Fibroblast of skin of scalp (primary cell): ENCODE data around the gene YTHDF1.

Source experiments
- DNase-seq: peaks from one replicate; pipeline ENCODE4 v3.0.0-alpha.2; 2013

YTHDF1 gene

GRCh38 chr20:63248835-63249591, 33.1 kb upstream of the YTHDF1 start:
- no peak for DNase-seq

- no peak for DNase-seq
Measured at GRCh38 chr20:63247671-63248228, 31.8 kb upstream of the YTHDF1 start.

- DNase-seq = no peak
Measured at GRCh38 chr20:63246490-63247288, 30.8 kb upstream of the YTHDF1 start.

- no peak for DNase-seq
Measured at GRCh38 chr20:63244468-63244867, 28.5 kb upstream of the YTHDF1 start.

GRCh38 chr20:63243604-63244247, 27.8 kb upstream of the YTHDF1 start:
- no peak for DNase-seq

GRCh38 chr20:63242736-63243135, 26.8 kb upstream of the YTHDF1 start:
- DNase-seq = no peak

- no peak for DNase-seq
Measured at GRCh38 chr20:63241272-63241671, 25.3 kb upstream of the YTHDF1 start.

GRCh38 chr20:63240004-63240403, 24.1 kb upstream of the YTHDF1 start:
- no peak for DNase-seq

GRCh38 chr20:63239431-63239830, 23.5 kb upstream of the YTHDF1 start:
- no peak for DNase-seq

GRCh38 chr20:63238514-63239125, 22.7 kb upstream of the YTHDF1 start:
- peak; percentile 27 for DNase-seq

- DNase-seq = no peak
Measured at GRCh38 chr20:63238031-63238430, 22.1 kb upstream of the YTHDF1 start.

- no peak for DNase-seq
Measured at GRCh38 chr20:63236116-63236837, 20.3 kb upstream of the YTHDF1 start.

GRCh38 chr20:63235399-63235983, 19.6 kb upstream of the YTHDF1 start, which contains the start of gene BIRC7:
BIRC7 (plus strand) TSS chr20:63235905; CDS start chr20:63236097, 192 bp downstream.
- DNase-seq = no peak

- DNase-seq = no peak
Measured at GRCh38 chr20:63234693-63235398, 18.9 kb upstream of the YTHDF1 start.

- no peak for DNase-seq
Measured at GRCh38 chr20:63233924-63234323, 18.0 kb upstream of the YTHDF1 start.

GRCh38 chr20:63233061-63233344, 17.1 kb upstream of the YTHDF1 start:
- DNase-seq = no peak

GRCh38 chr20:63232235-63233060, 16.5 kb upstream of the YTHDF1 start:
- DNase-seq = peak; percentile 95

GRCh38 chr20:63230800-63231268, 14.9 kb upstream of the YTHDF1 start:
- peak; percentile 69 for DNase-seq

- DNase-seq = no peak
Measured at GRCh38 chr20:63228806-63229205, 12.9 kb upstream of the YTHDF1 start.

GRCh38 chr20:63227260-63227659, 11.3 kb upstream of the YTHDF1 start:
- DNase-seq = no peak
